K562 (cell line): ENCODE data around the gene SSU72. TPM values are rescaled to one million over a fixed set of nuclear protein-coding genes. Genes with fewer than 3 reads are reported as not detected.

Source experiments
- BRD4 ChIP-seq: fragments of 200-600 bp; sonication (generic); IDR thresholded peaks from 2 replicates; pipeline ENCODE4 v1.6.1; 2017; ENCODE audit warnings: inconsistent platforms
- FOXK2 ChIP-seq, 2 experiments: fragments of 450-650 bp; IDR thresholded peaks in 1 of 2; conservative IDR thresholded peaks in 1 of 2; 2 replicates each; pipeline ENCODE4 v1.6.1; 2016; ENCODE audit warnings: low read depth in 2 of 2, mild to moderate bottlenecking in 1 of 2
- GABPA ChIP-seq: fragments of 200-800 bp; sonication (Bioruptor generic); conservative IDR thresholded peaks from 2 replicates; pipeline ENCODE4 v1.6.1; 2016; ENCODE audit warnings: low read depth, missing genetic modification characterization, missing compliant biosample characterization
- ID3 ChIP-seq, 2 experiments: fragments of 250-450 bp in 1 of 2; fragments of 450-650 bp in 1 of 2; sonication (Bioruptor Pico) in 1 of 2; IDR thresholded peaks; 2 replicates each; pipeline versions ENCODE4 v1.6.1 to v1.8.0; 2016 to 2021; ENCODE audit warnings: mild to moderate bottlenecking in 2 of 2, moderate library complexity in 2 of 2, missing compliant biosample characterization in 1 of 2, missing genetic modification characterization in 1 of 2
- MNT ChIP-seq, 2 experiments: fragments of 450-650 bp; conservative IDR thresholded peaks; 2 replicates each; pipeline ENCODE4 v1.6.1; 2017; ENCODE audit warnings: mild to moderate bottlenecking in 2 of 2, moderate library complexity in 2 of 2
- MXI1 ChIP-seq: IDR thresholded peaks from 2 replicates; pipeline ENCODE4 v1.6.1; 2011; ENCODE audit warnings: low read depth, mild to moderate bottlenecking, improper control_type of control experiment, low read length
- NKRF ChIP-seq: fragments of 450-650 bp; IDR thresholded peaks from 2 replicates; pipeline ENCODE4 v1.6.1; 2016; ENCODE audit warnings: borderline replicate concordance
- TFE3 ChIP-seq: fragments of 450-650 bp; formaldehyde crosslinking; IDR thresholded peaks from 2 replicates; pipeline ENCODE4 v1.4.0; 2020; ENCODE audit warnings: mild to moderate bottlenecking, mixed read lengths
- polyA plus RNA-seq, 8 experiments: library from polyadenylated mRNA; depleted of rRNA in 4 of 8; stranded (reverse) in 5 of 8; unstranded in 3 of 8; fragments of >200 nt; fragmentation: Nextera tagmentation in 2 of 8; fragmentation: Illumina TruSeq in 1 of 8; extraction: Ambion mirVana in 2 of 8; extraction: Trizol in 1 of 8; gene quantifications; 2 replicates each; pipeline versions ENCODE4 v1.2.1 to v1.2.3, GENCODE V29; 2011 to 2014; ENCODE audit warnings: inconsistent platforms in 1 of 8, missing spikeins in 1 of 8
- total RNA-seq, 7 experiments: library from RNA; depleted of rRNA in 6 of 7; stranded (reverse); fragments of >200 nt in 6 of 7; fragmentation: Illumina TruSeq in 2 of 7; extraction: Trizol in 2 of 7; gene quantifications; 2 replicates each; pipeline versions ENCODE4 v1.2.1 to v1.2.3, GENCODE V29; 2011 to 2021; ENCODE audit warnings: low replicate concordance in 1 of 7
- TF ChIP-seq, protein P1 (sequence below): fragments of 450-650 bp; IDR thresholded peaks from 2 replicates; pipeline ENCODE4 v1.6.1; 2016; ENCODE audit warnings: antibody characterized with exemption
- TF ChIP-seq, protein P2 (sequence below): sonication (generic); formaldehyde crosslinking; IDR thresholded peaks from 2 replicates; pipeline ENCODE4 v1.8.1; 2023; ENCODE audit warnings: mild to moderate bottlenecking, missing genetic modification reagents, moderate library complexity
- TF ChIP-seq, protein P3 (sequence below): sonication (generic); formaldehyde crosslinking; IDR thresholded peaks from 2 replicates; pipeline ENCODE4 v1.8.0; 2022; ENCODE audit warnings: mild to moderate bottlenecking, missing genetic modification reagents

The SSU72 gene
- total and polyA plus RNA-seq, 9 of the 15 experiments (the other 6 are each of a cell fraction or from before 2014, with no cell fraction given), result 70.8 to 201 (median 94.6) TPM

- TF ChIP-seq, protein P1, sequence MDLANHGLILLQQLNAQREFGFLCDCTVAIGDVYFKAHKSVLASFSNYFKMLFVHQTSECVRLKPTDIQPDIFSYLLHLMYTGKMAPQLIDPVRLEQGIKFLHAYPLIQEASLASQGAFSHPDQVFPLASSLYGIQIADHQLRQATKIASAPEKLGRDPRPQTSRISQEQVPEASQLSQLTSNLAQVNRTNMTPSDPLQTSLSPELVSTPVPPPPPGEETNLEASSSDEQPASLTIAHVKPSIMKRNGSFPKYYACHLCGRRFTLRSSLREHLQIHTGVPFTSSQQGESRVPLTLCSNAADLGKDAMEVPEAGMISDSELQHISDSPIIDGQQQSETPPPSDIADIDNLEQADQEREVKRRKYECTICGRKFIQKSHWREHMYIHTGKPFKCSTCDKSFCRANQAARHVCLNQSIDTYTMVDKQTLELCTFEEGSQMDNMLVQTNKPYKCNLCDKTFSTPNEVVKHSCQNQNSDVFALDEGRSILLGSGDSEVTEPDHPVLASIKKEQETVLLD, result peak; percentile 92
- TF ChIP-seq GABPA (tag) (peak; percentile 86), TFE3 (CRISPR knock-in tag) (no peak), FOXK2 (conservative IDR thresholded peaks at IDR 0.05 in 1 of 2, IDR thresholded peaks at IDR 0.05 in 1 of 2; ENCODE audit: low read depth in 2 of 2) (peak; percentile 96 to 98), BRD4 (0 out of 2 replicates have a peak, but pooled peaks have one; percentile 6), MNT (conservative IDR thresholded peaks at IDR 0.05) (peak; percentile 66 to 91; a peak in 3 of 4 replicates), ID3 (CRISPR knock-in tag; IDR thresholded peaks at IDR 0.05) (no peak), ID3 (tag; IDR thresholded peaks at IDR 0.05) (peak; percentile 66), MXI1 (no peak), NKRF (peak; percentile 87)
- TF ChIP-seq, protein P2, sequence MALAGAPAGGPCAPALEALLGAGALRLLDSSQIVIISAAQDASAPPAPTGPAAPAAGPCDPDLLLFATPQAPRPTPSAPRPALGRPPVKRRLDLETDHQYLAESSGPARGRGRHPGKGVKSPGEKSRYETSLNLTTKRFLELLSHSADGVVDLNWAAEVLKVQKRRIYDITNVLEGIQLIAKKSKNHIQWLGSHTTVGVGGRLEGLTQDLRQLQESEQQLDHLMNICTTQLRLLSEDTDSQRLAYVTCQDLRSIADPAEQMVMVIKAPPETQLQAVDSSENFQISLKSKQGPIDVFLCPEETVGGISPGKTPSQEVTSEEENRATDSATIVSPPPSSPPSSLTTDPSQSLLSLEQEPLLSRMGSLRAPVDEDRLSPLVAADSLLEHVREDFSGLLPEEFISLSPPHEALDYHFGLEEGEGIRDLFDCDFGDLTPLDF (CRISPR knock-in tag), result peak; percentile 72; the same call in 1 of the 2 replicates
- TF ChIP-seq, protein P3, sequence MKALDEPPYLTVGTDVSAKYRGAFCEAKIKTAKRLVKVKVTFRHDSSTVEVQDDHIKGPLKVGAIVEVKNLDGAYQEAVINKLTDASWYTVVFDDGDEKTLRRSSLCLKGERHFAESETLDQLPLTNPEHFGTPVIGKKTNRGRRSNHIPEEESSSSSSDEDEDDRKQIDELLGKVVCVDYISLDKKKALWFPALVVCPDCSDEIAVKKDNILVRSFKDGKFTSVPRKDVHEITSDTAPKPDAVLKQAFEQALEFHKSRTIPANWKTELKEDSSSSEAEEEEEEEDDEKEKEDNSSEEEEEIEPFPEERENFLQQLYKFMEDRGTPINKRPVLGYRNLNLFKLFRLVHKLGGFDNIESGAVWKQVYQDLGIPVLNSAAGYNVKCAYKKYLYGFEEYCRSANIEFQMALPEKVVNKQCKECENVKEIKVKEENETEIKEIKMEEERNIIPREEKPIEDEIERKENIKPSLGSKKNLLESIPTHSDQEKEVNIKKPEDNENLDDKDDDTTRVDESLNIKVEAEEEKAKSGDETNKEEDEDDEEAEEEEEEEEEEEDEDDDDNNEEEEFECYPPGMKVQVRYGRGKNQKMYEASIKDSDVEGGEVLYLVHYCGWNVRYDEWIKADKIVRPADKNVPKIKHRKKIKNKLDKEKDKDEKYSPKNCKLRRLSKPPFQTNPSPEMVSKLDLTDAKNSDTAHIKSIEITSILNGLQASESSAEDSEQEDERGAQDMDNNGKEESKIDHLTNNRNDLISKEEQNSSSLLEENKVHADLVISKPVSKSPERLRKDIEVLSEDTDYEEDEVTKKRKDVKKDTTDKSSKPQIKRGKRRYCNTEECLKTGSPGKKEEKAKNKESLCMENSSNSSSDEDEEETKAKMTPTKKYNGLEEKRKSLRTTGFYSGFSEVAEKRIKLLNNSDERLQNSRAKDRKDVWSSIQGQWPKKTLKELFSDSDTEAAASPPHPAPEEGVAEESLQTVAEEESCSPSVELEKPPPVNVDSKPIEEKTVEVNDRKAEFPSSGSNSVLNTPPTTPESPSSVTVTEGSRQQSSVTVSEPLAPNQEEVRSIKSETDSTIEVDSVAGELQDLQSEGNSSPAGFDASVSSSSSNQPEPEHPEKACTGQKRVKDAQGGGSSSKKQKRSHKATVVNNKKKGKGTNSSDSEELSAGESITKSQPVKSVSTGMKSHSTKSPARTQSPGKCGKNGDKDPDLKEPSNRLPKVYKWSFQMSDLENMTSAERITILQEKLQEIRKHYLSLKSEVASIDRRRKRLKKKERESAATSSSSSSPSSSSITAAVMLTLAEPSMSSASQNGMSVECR (CRISPR knock-in tag), result peak; percentile 27; the same call in 1 of the 2 replicates
Observed at GRCh38 chr1:1574721-1575537, at the start of gene SSU72 (continued).
